GM18861 (cell line): ENCODE data around the gene SLC25A22.
A peak's percentile ranks its signal among the peaks of the same experiment; 100 is the strongest.

Experiments used
- ATAC-seq: cut with Tn5 transposase; IDR thresholded peaks from one replicate; pipeline ENCODE4 v1.9.1; 2021; ENCODE audit not compliant: unreplicated experiment

Gene SLC25A22

DNA sequence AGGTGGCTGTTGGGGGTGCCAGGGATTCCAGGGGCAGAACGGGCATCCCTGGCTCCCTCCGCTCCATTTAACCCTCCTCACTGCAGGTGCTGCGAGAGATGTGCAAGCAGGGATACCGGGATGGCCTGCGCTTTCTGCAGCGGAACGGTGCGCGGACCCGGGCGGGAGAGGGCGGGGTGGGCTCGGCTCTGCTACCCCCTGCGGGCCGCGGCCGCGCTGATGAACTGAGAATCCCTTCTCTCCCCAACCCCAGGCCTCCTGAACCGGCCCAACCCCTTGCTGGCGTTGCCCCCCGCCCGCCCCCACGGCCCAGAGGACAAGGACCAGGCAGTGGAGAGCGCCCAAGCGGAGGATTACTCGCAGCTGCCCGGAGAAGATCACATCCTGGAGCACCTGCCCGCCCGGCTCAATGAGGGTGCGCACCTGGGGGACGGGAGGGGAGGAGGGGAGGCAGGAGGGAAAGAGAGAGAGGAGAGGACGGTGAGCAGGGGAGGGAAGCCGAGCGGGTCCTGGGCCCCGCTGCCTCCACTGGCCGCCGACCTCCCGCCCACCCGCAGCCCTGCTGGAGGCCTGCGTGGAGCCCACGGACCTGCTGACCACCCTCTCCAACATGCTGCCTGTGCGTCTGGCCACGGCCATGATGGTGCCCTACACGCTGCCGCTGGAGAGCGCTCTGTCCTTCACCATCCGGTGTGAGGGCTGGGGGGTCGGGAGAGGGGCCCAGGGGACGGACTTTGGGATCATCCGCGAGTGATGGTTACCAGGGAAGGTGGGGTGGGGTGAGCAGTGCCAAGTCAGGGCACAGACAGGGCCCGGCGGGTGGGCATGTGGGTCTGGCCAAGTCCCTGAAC lies 25.6 kb upstream of the SLC25A22 start:
- ATAC-seq: no peak

GRCh38 chr11:821512-822371 lies 23.7 kb upstream of the SLC25A22 start:
- ATAC-seq: no peak

GRCh38 chr11:820655-821511 lies 22.8 kb upstream of the SLC25A22 start:
- no peak for ATAC-seq

DNA sequence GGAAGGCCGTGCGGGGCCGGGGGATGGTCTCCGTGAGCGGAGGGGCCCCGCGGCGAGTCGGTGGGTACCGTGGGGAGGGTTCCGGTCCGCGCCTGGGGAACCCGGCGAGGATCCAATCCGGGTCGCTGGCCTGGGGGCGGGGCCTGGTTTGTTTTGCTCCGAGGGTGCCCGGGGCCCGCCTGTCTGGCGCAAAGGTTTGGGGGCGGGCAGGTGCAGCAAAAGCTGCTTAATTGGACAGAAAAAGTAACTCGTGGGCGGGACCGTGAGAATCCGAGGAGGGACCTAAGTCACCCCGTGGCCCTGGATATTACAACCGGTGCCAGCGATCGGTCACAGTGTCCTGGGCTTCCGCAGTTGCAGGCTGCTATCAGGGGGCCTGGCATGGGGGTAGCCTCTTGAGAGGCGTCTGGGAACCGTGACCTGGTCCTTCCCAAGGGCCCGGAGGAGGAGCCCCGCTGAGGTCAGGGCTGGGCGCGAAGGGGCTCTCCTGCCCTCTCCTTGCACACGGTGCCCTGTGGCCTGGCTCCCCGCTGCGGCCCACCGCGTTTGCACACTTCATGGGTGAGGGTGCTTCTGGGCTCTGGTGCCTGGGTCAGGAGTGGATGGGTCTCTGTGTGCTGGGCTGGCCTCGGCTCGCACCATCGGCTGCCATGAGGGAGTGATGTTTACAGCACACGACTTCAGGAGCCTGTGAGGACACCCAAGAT lies 22.0 kb upstream of the SLC25A22 start:
- ATAC-seq: peak; percentile 40

DNA sequence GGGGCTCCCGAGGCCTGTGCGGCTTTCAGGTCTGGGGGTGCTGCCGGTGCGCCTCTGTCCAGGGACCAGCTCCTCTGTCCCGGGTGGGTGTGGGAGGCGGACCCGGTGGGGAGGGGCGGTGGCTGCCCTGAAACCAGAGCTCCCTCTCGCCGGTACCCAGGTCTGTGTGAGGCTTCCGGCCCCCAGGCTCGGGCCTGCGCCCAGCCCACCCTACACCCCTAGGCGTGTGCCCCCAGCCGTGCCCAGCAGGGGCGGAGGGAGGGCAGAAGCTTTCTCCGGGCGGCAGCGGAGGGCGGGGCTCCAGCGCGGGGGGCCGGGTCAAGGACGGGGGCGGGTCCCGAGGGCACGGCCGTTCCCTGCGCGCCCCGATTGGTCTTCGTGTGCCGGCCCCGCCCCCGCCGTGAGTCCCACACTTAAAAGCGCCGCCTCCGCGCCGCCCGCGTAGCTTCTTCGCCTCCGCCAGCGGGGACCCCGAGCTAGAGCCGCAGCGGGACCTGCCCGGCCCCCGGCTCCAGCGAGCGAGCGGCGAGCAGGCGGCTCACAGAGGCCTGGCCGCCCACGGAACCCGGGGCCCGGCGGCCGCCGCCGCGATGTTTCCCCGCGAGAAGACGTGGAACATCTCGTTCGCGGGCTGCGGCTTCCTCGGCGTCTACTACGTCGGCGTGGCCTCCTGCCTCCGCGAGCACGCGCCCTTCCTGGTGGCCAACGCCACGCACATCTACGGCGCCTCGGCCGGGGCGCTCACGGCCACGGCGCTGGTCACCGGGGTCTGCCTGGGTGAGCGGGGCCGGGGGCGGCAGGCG lies 21.2 kb upstream of the SLC25A22 start:
- peak; percentile 49 for ATAC-seq

DNA sequence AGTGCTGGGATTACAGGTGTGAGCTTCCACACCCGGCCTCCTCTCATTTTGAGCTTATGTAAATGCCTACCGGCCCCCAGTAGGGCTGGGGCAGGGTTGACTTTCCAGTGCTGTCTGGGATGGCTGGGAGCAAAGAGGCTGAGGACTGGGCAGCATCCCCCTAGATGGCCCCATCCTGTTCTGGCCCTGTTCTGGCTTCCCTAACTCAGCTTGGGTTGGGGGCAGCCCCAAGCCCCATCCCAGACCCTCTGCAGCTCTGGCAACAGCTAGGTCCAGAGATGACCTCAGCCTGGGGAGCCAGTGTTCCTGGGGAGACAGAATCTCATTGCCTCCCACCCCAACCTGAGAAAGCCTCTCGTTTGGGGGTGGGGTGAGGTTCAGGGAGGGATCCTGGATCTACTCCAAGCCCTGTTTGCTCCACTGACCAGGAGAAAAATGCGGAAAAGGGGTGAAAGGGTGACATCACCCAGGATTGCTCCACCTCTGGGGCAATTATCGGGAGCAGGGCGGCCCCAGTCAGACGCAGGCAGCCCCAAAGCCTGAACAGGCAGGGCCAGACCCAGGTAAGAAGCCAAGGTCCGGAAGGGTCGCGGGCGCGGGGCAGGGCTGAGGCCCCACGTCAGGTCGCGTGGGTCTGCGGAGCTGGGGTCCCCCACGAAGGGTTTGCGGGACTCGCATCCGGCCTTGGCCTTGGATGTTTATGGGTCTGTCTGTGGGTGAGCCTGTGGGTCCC lies 20.5 kb upstream of the SLC25A22 start, which contains the start of gene PNPLA2:
TSS of gene PNPLA2 (plus strand) at position 519 of the 733 bp plus-strand sequence. CDS start 805 bp downstream, outside the sequence.
- ATAC-seq: no peak

DNA sequence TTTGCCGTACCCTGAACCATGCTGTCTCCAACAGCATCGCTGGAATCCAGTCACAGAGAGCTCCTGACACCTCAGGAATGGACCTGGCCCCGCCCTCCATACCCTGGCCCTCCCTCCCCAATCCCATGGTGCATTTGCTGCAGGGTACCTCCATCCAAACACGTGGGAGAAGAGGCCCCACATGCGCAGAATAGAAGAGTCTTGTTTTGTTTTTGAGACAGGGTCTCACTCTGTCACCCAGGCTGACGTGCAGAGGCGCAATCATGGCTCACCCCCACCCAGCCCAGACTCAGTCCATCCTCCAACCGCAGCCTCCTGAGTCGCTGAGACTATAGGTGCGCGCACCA lies 18.3 kb upstream of the SLC25A22 start:
- no peak for ATAC-seq

DNA sequence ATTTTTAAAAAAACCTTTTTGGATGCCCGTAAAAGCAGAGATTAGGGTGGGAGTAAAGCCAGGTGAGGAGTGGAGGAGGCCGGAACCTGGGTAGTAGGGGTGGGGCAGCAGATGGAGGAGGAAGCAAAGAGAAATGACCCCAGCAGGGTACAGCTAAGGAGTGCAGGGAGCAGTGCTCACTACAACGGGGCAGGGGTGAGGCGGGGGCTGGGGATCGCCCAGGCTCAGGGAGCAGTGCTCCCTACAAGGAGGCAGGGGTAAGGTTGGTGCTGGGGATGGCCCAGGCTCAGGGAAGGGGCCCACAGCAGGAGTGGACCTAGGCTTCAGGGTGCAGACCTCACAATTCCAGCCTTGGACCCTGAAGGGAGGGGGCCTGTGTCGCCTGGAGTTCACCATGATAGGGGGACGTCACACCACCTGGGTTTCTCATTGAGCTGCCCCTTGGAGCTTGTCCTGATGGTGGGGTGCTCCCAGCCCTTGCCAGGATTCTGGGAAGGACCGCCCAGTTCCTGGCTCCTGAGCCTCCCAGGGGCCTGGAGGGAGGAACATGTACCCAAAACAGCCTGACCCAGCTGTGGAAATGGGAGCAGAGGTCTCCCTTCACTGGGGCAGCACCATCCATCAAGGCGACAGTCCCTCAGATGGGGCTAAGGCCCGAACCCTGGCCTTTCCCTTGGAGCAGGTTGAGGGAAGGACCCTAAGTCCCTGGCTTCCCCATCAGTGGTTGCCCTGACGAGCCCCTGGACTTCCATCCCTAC lies 17.8 kb upstream of the SLC25A22 start:
- no peak for ATAC-seq

- ATAC-seq: no peak
These were observed 15.5 kb upstream of the SLC25A22 start for GRCh38 chr11:813456-814096.

GRCh38 chr11:813072-813455 lies 15.0 kb upstream of the SLC25A22 start:
- no peak for ATAC-seq

- ATAC-seq: no peak
These were observed 14.3 kb upstream of the SLC25A22 start for GRCh38 chr11:812390-812789.

DNA sequence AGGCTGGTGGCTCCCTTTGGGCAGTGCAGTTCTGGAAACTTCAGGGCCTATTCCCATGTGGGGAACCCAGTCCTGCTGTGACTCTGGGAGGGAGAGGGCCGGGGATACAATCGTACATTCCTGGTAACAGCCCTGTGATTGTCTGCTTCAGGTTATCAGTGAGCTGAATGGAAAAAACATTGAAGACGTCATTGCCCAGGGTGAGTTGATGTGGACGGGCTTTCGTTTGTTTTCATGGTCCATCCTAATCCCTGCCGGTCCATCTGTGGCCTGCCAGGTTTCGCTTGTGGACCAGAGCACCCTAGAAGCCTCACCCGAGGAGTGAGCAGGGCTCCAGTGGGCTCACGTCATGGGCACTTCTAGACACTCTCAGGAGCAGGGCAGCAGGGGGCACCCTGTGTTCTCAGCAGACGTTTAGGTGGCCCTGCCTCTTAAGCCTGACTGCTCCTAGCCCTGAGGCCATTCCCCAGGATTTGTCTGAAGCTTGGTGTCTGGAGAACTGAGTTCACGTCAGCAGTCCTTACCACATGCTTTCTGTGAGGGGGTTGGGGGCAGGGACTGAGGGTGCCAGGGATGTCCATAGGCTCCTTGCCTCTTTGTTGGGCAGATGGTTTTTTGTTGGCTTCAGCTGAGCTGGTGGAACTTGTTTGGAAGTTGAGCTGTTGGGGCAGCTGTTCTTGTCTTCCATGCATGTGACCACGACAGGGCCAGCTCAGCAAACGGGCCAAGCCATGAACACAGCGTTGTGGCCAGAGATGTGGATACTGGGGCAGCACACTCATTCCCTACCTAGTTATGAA lies 13.6 kb upstream of the SLC25A22 start:
- ATAC-seq: no peak

- peak; percentile 6 for ATAC-seq
These were observed 12.0 kb upstream of the SLC25A22 start for GRCh38 chr11:810040-810567.

DNA sequence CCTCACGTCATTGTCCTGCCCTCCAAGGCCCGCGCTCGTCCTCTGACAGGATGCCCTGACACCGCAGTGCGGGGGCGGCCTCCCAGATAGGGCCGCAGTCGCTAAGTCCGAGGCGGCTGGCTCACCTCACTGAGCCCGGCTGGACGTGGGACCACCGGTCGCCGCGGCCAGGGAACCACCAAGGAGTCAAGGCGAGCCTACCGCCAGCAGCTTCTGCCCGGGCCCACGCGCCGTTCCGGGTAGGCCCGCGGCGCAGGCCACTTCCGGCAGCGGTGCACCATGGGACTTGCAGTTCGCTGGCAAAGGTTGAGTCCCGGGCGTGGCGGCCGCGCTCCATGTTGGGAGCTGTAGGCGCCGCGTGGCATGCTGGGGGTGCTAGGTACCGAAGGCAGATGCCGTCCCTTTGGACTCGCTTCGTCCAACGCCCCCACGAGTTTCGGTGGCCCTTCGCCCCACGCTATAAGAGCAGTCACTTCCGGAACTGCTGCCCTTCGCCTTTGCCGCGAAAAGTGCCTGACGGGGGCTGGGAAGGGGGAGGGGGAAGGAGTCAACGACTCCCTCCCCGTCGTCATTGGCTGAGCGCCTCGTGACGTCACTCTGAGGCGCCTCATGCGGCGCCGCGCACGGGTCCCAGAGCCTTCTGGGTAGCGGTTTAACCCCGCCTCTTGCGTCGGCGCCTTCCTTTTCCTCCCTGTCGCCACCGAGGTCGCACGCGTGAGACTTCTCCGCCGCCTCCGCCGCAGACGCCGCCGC lies 11.4 kb upstream of the SLC25A22 start, which contains the start of gene RPLP2:
TSS of gene RPLP2 (plus strand) at position 681 of the 753 bp plus-strand sequence. CDS start 268 bp downstream, outside the sequence.
- peak; percentile 68 for ATAC-seq

GRCh38 chr11:808427-809286 lies 10.6 kb upstream of the SLC25A22 start:
- no peak for ATAC-seq
